ENCODE results near the gene DYNLT4.
"Not testable (repeated sequence)": the region's sequence is repeated elsewhere in the genome, so short reads cannot be mapped to it uniquely, and the experiment has no call there.

Gene DYNLT4

GRCh38 chr1:44777969-44778635 is 29.0 kb downstream of the DYNLT4 start:
- Mint-ChIP-seq H3K27ac (peak overlapping the region; percentile 100), H3K4me1 (ENCODE audit: low read depth) (peaks cover 38% of the 10 kb centered on the region), H3K27me3 (no peaks in the 10 kb centered on the region), H3K4me3 (peak overlapping the region; percentile 96), H3K36me3 (peaks cover 29% of the 10 kb centered on the region), H3K9me3 (ENCODE audit: low read depth) (no peaks in the 10 kb centered on the region)

DNA sequence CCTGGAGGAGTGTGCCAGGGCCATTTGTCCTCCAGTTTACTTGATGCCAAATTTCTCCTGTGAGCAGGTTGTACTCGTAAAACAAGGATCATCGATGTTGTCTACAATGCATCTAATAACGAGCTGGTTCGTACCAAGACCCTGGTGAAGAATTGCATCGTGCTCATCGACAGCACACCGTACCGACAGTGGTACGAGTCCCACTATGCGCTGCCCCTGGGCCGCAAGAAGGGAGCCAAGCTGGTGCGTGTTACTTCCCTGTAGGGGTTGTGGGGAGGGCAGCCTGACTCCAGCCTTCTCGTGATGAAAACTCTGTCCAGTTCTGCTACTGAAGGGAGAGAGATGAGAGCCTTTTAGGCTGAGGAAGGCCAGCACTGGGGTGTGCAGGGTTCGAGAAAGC is 29.6 kb downstream of the DYNLT4 start:
- Mint-ChIP-seq H3K4me3 (peak overlapping the region; percentile 96), H3K27ac (peak overlapping the region; percentile 100), H3K36me3 (peaks cover 31% of the 10 kb centered on the region), H3K4me1 (ENCODE audit: low read depth) (peaks cover 37% of the 10 kb centered on the region), H3K9me3 (ENCODE audit: low read depth) (no peaks in the 10 kb centered on the region), H3K27me3 (no peaks in the 10 kb centered on the region)

DNA sequence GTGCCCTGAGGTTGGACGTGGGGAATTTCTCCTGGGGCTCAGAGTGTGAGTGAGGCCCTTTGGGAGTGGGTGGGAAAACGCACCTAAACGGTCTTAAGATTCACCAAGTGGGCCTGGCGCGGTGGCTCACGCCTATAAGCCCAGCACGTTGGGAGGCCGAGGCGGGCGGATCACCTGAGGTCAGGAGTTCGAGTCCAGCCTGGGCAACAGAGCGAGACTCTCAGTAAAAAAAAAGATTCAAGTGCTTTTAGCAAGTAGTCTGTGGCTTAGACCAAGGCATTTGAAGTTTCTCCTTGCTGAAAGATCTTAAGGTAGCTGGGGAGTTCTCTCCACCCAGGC is 30.5 kb downstream of the DYNLT4 start:
- peak overlapping the region; percentile 100 for H3K27ac Mint-ChIP-seq
- no peaks in the 10 kb centered on the region for H3K9me3 Mint-ChIP-seq (ENCODE audit: low read depth)
- peaks cover 31% of the 10 kb centered on the region for H3K36me3 Mint-ChIP-seq
- H3K4me1 Mint-ChIP-seq (ENCODE audit: low read depth) = peaks cover 37% of the 10 kb centered on the region
- peak overlapping the region; percentile 96 for H3K4me3 Mint-ChIP-seq
- H3K27me3 Mint-ChIP-seq = no peaks in the 10 kb centered on the region

DNA sequence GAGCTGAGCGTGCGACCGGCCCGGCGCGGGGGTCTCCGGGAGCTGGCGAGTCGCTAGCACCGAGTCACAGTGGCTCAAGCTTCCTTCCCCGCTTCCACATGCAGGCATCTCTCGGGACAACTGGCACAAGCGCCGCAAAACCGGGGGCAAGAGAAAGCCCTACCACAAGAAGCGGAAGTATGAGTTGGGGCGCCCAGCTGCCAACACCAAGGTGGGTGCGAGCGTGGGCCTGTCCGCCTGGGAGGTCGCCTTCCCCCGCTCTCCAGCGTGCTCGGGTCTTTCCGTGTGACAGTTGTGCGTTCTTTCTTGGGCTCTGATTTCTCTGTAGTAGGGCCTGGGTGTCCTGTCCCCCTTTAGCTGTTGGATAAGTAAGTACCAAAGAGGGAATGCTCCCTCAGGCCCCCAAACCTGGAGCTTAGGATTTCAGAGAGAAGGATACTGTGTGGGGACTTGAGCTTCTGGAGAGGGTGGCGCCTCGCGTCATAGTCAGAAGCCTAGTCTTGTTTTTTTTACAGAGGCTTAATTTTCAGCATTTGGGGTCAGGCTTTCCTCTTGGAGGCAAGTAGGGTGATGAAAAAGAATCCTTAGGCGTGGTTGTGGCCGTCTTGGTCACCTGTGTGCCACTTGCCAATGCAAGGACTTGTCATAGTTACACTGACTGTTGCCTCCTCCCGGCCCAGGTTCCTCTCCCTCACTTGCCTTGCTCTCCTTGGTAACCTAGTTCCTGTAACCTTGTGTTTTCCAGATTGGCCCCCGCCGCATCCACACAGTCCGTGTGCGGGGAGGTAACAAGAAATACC is 31.0 kb downstream of the DYNLT4 start:
- H3K4me1 Mint-ChIP-seq (ENCODE audit: low read depth) = peaks cover 36% of the 10 kb centered on the region
- H3K9me3 Mint-ChIP-seq (ENCODE audit: low read depth) = no peaks in the 10 kb centered on the region
- H3K27ac Mint-ChIP-seq = peak overlapping the region; percentile 100
- H3K36me3 Mint-ChIP-seq = peaks cover 26% of the 10 kb centered on the region
- peak overlapping the region; percentile 96 for H3K4me3 Mint-ChIP-seq
- H3K27me3 Mint-ChIP-seq = no peaks in the 10 kb centered on the region

DNA sequence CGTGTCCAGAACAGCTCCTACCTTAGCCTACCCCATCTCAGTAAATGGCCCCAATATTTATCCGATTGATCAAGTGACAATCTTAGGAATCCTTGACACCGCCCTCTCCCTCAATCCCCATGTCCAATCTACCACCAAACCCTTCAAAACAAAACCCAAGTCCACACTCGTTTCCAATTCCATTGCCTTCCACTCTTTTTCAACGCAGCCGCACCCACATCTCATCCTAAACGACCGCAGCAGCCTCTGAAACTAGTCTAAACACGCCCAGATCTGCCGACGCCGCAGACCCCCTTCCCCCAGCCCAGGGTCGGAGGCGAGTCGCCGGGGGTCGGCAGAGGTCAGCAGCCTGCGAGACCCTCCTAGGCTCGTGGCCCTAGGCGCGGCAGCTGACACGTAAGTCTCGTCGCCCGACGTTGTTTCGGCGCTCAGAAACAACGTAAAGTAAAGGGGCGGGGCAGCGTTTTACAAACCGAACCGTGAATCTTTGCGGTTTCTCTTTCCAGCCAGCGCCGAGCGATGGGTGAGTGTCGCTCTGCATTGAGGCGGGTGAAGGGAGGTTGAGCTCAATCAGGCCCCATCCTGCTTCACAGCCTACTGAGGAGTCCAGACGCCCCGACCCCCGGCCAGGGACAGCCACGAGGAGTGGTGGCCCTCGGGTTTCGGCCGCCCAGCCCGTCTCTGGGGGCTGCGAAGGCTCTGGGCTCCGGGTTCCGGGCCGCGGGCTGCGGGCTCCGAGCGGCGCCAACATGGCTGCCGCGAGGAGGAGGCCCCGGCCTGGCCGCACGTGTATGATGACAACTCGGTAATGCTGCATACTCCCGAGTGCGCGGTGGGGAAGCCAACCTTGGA is 31.8 kb downstream of the DYNLT4 start, which contains the start of gene RPS8:
Gene RPS8 (plus strand): TSS at position 463 of the 852 bp plus-strand sequence. CDS start 57 bp downstream, at position 520.
- H3K4me3 Mint-ChIP-seq = peak within 1 kb of the TSS; percentile 96
- no peaks in the 10 kb centered on the region for H3K27me3 Mint-ChIP-seq
- no peaks in the 10 kb centered on the region for H3K9me3 Mint-ChIP-seq (ENCODE audit: low read depth)
- peaks cover 23% of the 10 kb centered on the region for H3K36me3 Mint-ChIP-seq
- H3K27ac Mint-ChIP-seq = peak within 1 kb of the TSS; percentile 100
- peaks cover 33% of the 10 kb centered on the region for H3K4me1 Mint-ChIP-seq (ENCODE audit: low read depth)

DNA sequence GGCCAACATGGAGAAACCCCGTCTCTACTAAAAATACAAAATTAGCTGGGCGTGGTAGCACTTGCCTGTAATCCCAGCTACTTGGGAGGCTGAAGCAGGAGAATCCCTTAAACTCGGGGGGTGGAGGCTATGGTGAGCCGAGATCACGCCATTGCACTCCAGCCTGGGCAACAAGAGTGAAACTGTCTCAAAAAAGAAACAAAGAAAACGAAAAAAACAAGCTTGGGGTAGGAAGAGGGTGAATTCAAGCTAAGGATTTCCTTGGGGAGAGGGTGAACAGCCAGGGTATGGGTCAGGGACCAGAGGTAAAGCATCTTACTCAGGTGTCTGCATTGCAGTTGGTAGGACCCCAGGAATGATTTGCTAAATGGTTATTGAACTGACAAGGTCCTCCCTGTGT is 40.7 kb downstream of the DYNLT4 start:
- H3K4me3 Mint-ChIP-seq; H3K36me3 Mint-ChIP-seq; H3K27me3 Mint-ChIP-seq; H3K9me3 Mint-ChIP-seq (ENCODE audit: low read depth); H3K27ac Mint-ChIP-seq; H3K4me1 Mint-ChIP-seq (ENCODE audit: low read depth): not testable (repeated sequence)

DNA sequence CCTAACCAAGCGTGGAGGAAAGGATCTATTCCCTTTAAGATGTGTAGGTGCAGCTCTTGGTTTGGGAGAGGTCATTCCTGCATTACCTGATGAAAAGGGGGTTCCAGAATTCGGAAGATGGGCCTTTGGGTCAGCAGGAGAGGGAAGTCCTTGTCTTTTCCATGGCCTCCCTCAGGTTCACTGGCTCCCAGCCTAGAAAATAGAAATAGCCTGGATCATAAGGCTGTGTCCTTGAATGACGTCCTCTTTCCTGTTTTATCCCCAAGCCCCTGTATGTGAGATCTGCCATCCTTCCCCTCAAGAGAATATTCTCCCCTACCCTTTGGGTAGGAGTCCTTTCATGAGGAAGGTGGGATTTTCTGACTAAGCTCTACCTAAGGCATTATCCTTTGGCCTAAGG is 46.3 kb downstream of the DYNLT4 start:
- Mint-ChIP-seq H3K4me3 (no peak overlapping the region), H3K27me3 (no peaks in the 10 kb centered on the region), H3K36me3 (peaks cover 4% of the 10 kb centered on the region), H3K9me3 (ENCODE audit: low read depth) (no peaks in the 10 kb centered on the region), H3K4me1 (ENCODE audit: low read depth) (peaks cover 5% of the 10 kb centered on the region), H3K27ac (no peak overlapping the region)

- Mint-ChIP-seq H3K27me3 (no peaks in the 10 kb centered on the region), H3K9me3 (ENCODE audit: low read depth) (no peaks in the 10 kb centered on the region), H3K36me3 (peaks cover 6% of the 10 kb centered on the region), H3K27ac (no peak overlapping the region), H3K4me1 (ENCODE audit: low read depth) (peaks cover 10% of the 10 kb centered on the region), H3K4me3 (no peak overlapping the region)
These were observed 48.1 kb downstream of the DYNLT4 start for GRCh38 chr1:44759077-44759476.

- Mint-ChIP-seq H3K9me3 (ENCODE audit: low read depth) (no peaks in the 10 kb centered on the region), H3K4me1 (ENCODE audit: low read depth) (peaks cover 21% of the 10 kb centered on the region), H3K4me3 (no peak overlapping the region), H3K27ac (no peak overlapping the region), H3K36me3 (peaks cover 6% of the 10 kb centered on the region), H3K27me3 (no peaks in the 10 kb centered on the region)
These were observed 49.7 kb downstream of the DYNLT4 start for GRCh38 chr1:44757420-44757819.
